ENCODE results near the gene AMIGO1. TPM values are rescaled to one million over a fixed set of nuclear protein-coding genes. Genes with fewer than 3 reads are reported as not detected.

AMIGO1 gene
- total RNA-seq (2021; fragmentation: NEBNext Ultra II Directional; extraction: Animal tissue kit (Norgen Biotek cat#: 25700)) (2.4 and 2.7 TPM in 2 replicates), polyA plus RNA-seq (2011; rRNA removed) (1.5 and 2.4 TPM in 2 replicates), polyA minus RNA-seq (2011; rRNA and poly(A)+ RNA removed) (2.8 and 3.4 TPM in 2 replicates)
- polyA plus RNA-seq (2011; cell fraction: cytosol; rRNA removed), result 1.6 TPM
- 1.8 TPM for polyA plus RNA-seq (2011; cell fraction: nucleus; rRNA removed)
- polyA plus RNA-seq (2012, experiment 1 of 2), result 1.7 to 2.4 TPM (median 2.2 TPM) in 4 replicates
- 1.6 TPM for polyA plus RNA-seq (2012, experiment 2 of 2)
- 1.8 TPM for polyA plus RNA-seq (2013, experiment 1 of 2)
- polyA plus RNA-seq (2013, experiment 2 of 2), result 2.0 TPM
- 1.5 TPM for polyA minus RNA-seq (2011; cell fraction: cytosol; rRNA and poly(A)+ RNA removed)
- polyA minus RNA-seq (2011; cell fraction: nucleus; rRNA and poly(A)+ RNA removed), result 2.6 TPM
- long read RNA-seq, experiment 1, full-length matches to known transcripts, result 2 of 5 reads
- long read RNA-seq, experiment 1, partial matches to known transcripts, result 0 of 5 reads
- long read RNA-seq, experiment 1, other reads (novel, unspliced or antisense), result 3 of 5 reads
- long read RNA-seq, experiment 2, result 0 reads

DNA sequence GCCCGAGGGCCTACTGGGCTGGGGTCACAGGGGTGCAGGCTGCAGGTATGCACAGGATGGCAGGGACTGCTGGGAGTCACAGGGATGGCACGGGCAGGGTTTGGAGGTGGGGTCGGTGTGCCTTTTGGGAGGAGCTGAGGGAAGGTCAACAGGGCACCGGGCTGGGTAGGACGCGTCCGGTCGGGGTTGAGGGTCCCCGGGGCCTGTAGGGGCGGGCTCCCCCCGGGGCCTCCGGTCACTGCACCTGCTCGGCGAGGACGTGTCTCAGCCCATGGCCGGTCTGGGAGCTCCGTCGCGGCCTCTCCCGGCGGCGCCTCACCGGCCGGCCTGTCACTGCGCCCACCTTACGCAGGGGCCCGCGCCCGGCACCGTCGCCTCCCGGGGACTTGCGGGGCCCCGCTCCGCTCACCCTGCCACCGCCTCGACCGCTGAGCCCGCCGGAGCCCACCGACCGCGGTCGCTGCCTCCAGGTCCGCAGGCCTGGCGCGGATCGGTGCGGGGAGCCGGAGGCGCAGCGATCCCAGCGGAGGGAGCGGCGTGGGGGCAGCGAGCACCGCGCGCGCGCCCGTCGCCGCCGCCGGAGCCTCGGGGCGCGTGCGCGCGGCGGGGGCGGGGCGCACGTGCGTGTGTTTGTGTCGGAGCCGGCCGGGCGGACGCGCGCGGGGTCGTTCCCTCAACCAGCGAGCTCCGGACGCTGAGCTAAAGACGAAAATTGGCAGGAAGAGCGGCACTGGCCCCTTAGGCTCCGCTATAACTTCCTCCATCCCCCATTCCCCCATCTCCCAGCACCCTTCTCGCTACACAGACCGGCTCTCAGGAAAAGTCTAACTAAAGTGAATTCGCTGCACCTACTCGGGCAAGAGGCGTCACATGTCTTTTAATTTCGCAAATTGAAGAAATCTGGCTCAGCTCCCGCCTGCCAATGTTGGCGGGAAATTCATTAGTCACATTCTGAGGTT lies at the start of gene AMIGO1:
TSS of gene AMIGO1 (minus strand) at position 552 of the 959 bp plus-strand sequence. CDS start 815 bp downstream, outside the sequence.
- Histone ChIP-seq H3K27ac (ENCODE audit: low read depth, low read length) (no peak within 1 kb of the TSS), H2BK120ac (replicated peaks; ENCODE audit: low read depth, low read length) (no peak within 1 kb of the TSS), H3K23me2 (ENCODE audit: low read depth, low read length) (peaks cover 10% of the 10 kb centered on the region), H3K27me3 (replicated peaks in 1 of 4; ENCODE audit: control insufficient read depth in 3 of 4, extremely low read depth in 1 of 4, insufficient read depth in 3 of 4, low read length in 3 of 4) (peaks cover 0 to 23% (median 15%) of the 10 kb centered on the region in 4 experiments; a peak in 6 of 7 replicates), H3K9ac (replicated peaks in 1 of 4; ENCODE audit: extremely low read depth in 1 of 4, low read depth in 3 of 4, low read length in 3 of 4) (peak within 1 kb of the TSS; percentile 17 to 83 (median 50)), H3K14ac (ENCODE audit: insufficient read length) (no peak within 1 kb of the TSS), H3K79me1 (ENCODE audit: low read depth, low read length) (no peaks in the 10 kb centered on the region), H3K23ac (ENCODE audit: insufficient read length) (no peak within 1 kb of the TSS), H3K4me1 (replicated peaks in 1 of 4; ENCODE audit: control insufficient read depth in 3 of 4, insufficient read depth in 4 of 4, low read length in 3 of 4) (peaks cover 0 to 7% (median 3%) of the 10 kb centered on the region in 4 experiments; a peak in 1 of 7 replicates), H2AFZ (ENCODE audit: low read length) (peak within 1 kb of the TSS; percentile 95), H4K91ac (replicated peaks; ENCODE audit: insufficient read length, low read length) (no peak within 1 kb of the TSS), H2AK5ac (ENCODE audit: low read depth, low read length) (no peak within 1 kb of the TSS), H2BK5ac (ENCODE audit: low read depth, low read length) (no peak within 1 kb of the TSS), H2BK15ac (ENCODE audit: low read length) (0 out of 2 replicates have a peak within 1 kb of the TSS, but pooled peaks have one; percentile 16), H3K4me2 (ENCODE audit: insufficient read depth in 1 of 2, low read depth in 2 of 2, low read length in 2 of 2) (peak within 1 kb of the TSS; percentile 90 to 97), H3K36me3 (ENCODE audit: control insufficient read depth in 2 of 4, insufficient read depth in 4 of 4, low read length in 3 of 4) (no peaks in the 10 kb centered on the region), H3K79me2 (ENCODE audit: control insufficient read depth in 1 of 2, insufficient read depth in 2 of 2, low read length in 2 of 2) (no peaks in the 10 kb centered on the region), H3K4ac (replicated peaks; ENCODE audit: insufficient read length, low read depth, low read length) (peak within 1 kb of the TSS; percentile 20), H3K4me3 (ENCODE audit: extremely low read depth in 1 of 4, insufficient read depth in 2 of 4, low read depth in 3 of 4, low read length in 4 of 4) (peak within 1 kb of the TSS; percentile 77 to 87 (median 81)), H2BK20ac (ENCODE audit: low read length) (no peak within 1 kb of the TSS), H3K18ac (ENCODE audit: extremely low read depth, low read length) (peak within 1 kb of the TSS; percentile 78), H3K9me3 (ENCODE audit: insufficient read depth in 2 of 2, low read depth in 1 of 2, low read length in 1 of 2) (no peaks in the 10 kb centered on the region), H4K5ac (ENCODE audit: insufficient read length, low read depth, low read length) (no peak within 1 kb of the TSS), H4K20me1 (replicated peaks in 1 of 2; ENCODE audit: control insufficient read depth in 1 of 2, insufficient read depth in 2 of 2, low read length in 2 of 2) (peaks cover 2 to 7% of the 10 kb centered on the region in 2 experiments), H3K56ac (replicated peaks; ENCODE audit: insufficient read length, low read depth, low read length) (peak within 1 kb of the TSS; percentile 55), H4K8ac (ENCODE audit: extremely low read depth, insufficient read depth, low read length) (no peak within 1 kb of the TSS; the same call in 1 of the 2 replicates), H2BK12ac (ENCODE audit: low read depth, low read length) (0 out of 2 replicates have a peak within 1 kb of the TSS, but pooled peaks have one; percentile 9)
- FAIRE-seq (no peak), DNase-seq (ENCODE audit: low read depth in 1 of 2, low spot score in 2 of 2) (peak in 1 of 2 experiments; percentile 80)
- WGBS, 2 experiments (ENCODE audit: extremely low coverage in 1 of 2, insufficient coverage in 1 of 2, insufficient read length in 1 of 2, insufficient replicate concordance in 2 of 2, low coverage in 1 of 2, low lambda C conversion rate in 2 of 2, missing lambda C conversion rate in 1 of 2), result 2% methylated on average over 23 of the region's 100 CpGs; no CpG with 5 or more reads in 1 of the 2 experiments
- POLR2A ChIA-PET (ENCODE audit: partially characterized antibody), result interaction anchor here (0.7 to 2.2 kb wide), 9 partner anchors 8 to 84 kb away, joined by 3 to 20 read pairs (median 7); partner anchors contain the start of genes ATXN7L2 and CYB561D1
- CTCF ChIA-PET (ENCODE audit: partially characterized antibody), result interaction anchor here (1.1 to 43.7 kb wide), 6 partner anchors 1 to 475 kb away, joined by 3 to 1755 read pairs (median 334); partner anchors contain the start of genes AHCYL1, AMIGO1, ATXN7L2 and CYB561D1
- peak; percentile 92 for TF ChIP-seq KDM4A (IDR thresholded peaks at IDR 0.05; ENCODE audit: low read depth, low read length, severe bottlenecking)
- TF ChIP-seq CHD2 (IDR thresholded peaks at IDR 0.05; ENCODE audit: low read length), result no peak
- no peak for TF ChIP-seq GABPA (IDR thresholded peaks at IDR 0.05; ENCODE audit: borderline replicate concordance, insufficient read depth, low read length)
- TF ChIP-seq JUND (IDR thresholded peaks at IDR 0.05; ENCODE audit: low read length), result no peak
- peak; percentile 51; the same call in 1 of the 2 replicates for TF ChIP-seq RBBP5 (IDR thresholded peaks at IDR 0.05; ENCODE audit: borderline replicate concordance, low read depth, low read length)
- TF ChIP-seq SIN3A (conservative IDR thresholded peaks at IDR 0.05 in 1 of 2, IDR thresholded peaks at IDR 0.05 in 1 of 2; ENCODE audit: low read depth in 1 of 2, low read length in 2 of 2), result peak in 1 of 2 experiments; percentile 57; a peak in 2 of 4 replicates
- no peak for TF ChIP-seq EZH2 (IDR thresholded peaks at IDR 0.05; ENCODE audit: low read depth, low read length, severe bottlenecking)
